Renal cortical epithelial cell (primary cell): ENCODE measurements around the gene PACRG. TPM values are rescaled to one million over a fixed set of nuclear protein-coding genes. Genes with fewer than 3 reads are reported as not detected.

ENCODE experiments used
- DNase-seq: peaks from one replicate; pipeline ENCODE4 v3.0.0-alpha.2; 2011; ENCODE audit warnings: low read depth
- total RNA-seq: library from RNA; depleted of rRNA; stranded (reverse); fragments of >200 nt; gene quantifications from 2 replicates; pipeline ENCODE4 v1.2.3, GENCODE V29; 2014

The PACRG gene
- total RNA-seq, 1 donor from 2014 or later = 2.5 TPM

GRCh38 chr6:163085861-163086623 lies 358.3 kb downstream of the PACRG start:
- DNase-seq = no peak

GRCh38 chr6:163086624-163086920 lies 358.8 kb downstream of the PACRG start:
- no peak for DNase-seq

- no peak for DNase-seq
Measured at GRCh38 chr6:163087981-163088380, 360.2 kb downstream of the PACRG start.

GRCh38 chr6:163092876-163093275 lies 365.1 kb downstream of the PACRG start:
- no peak for DNase-seq

- no peak for DNase-seq
Measured at GRCh38 chr6:163094881-163095280, 367.1 kb downstream of the PACRG start.

- DNase-seq = no peak
Measured at GRCh38 chr6:163095401-163095800, 367.6 kb downstream of the PACRG start.

GRCh38 chr6:163098827-163099479 lies 371.2 kb downstream of the PACRG start:
- no peak for DNase-seq

GRCh38 chr6:163099621-163100171 lies 371.9 kb downstream of the PACRG start:
- no peak for DNase-seq

- DNase-seq = no peak
Measured at GRCh38 chr6:163100259-163100658, 372.5 kb downstream of the PACRG start.

- DNase-seq = no peak
Measured at GRCh38 chr6:163113358-163113962, 385.7 kb downstream of the PACRG start.

GRCh38 chr6:163118941-163119340 lies 391.2 kb downstream of the PACRG start:
- no peak for DNase-seq

- DNase-seq = no peak
Measured at GRCh38 chr6:163120223-163120622, 392.4 kb downstream of the PACRG start.

- no peak for DNase-seq
Measured at GRCh38 chr6:163121270-163121669, 393.5 kb downstream of the PACRG start.

- DNase-seq = no peak
Measured at GRCh38 chr6:163122365-163122764, 394.6 kb downstream of the PACRG start.

GRCh38 chr6:163123098-163123497 lies 395.3 kb downstream of the PACRG start:
- no peak for DNase-seq

- DNase-seq = no peak
Measured at GRCh38 chr6:163126741-163127140, 399.0 kb downstream of the PACRG start.

- DNase-seq = no peak
Measured at GRCh38 chr6:163127587-163127986, 399.8 kb downstream of the PACRG start.

- DNase-seq = no peak
Measured at GRCh38 chr6:163128324-163128723, 400.6 kb downstream of the PACRG start.

- DNase-seq = no peak
Measured at GRCh38 chr6:163132050-163132750, 404.4 kb downstream of the PACRG start.

GRCh38 chr6:163133017-163133416 lies 405.2 kb downstream of the PACRG start:
- no peak for DNase-seq

- no peak for DNase-seq
Measured at GRCh38 chr6:163133691-163134090, 405.9 kb downstream of the PACRG start.

GRCh38 chr6:163136681-163137397 lies 409.1 kb downstream of the PACRG start:
- no peak for DNase-seq
